HPDE6-E6E7 (cell line): ENCODE results near the gene BCAP31.
"Not testable (repeated sequence)": the region's sequence is repeated elsewhere in the genome, so short reads cannot be mapped to it uniquely, and the experiment has no call there.

ENCODE experiments used
- DNase-seq: peaks from one replicate; pipeline ENCODE4 v3.0.0; 2011; ENCODE audit warnings: missing footprints; ENCODE audit errors: extremely low spot score

The BCAP31 gene

DNA sequence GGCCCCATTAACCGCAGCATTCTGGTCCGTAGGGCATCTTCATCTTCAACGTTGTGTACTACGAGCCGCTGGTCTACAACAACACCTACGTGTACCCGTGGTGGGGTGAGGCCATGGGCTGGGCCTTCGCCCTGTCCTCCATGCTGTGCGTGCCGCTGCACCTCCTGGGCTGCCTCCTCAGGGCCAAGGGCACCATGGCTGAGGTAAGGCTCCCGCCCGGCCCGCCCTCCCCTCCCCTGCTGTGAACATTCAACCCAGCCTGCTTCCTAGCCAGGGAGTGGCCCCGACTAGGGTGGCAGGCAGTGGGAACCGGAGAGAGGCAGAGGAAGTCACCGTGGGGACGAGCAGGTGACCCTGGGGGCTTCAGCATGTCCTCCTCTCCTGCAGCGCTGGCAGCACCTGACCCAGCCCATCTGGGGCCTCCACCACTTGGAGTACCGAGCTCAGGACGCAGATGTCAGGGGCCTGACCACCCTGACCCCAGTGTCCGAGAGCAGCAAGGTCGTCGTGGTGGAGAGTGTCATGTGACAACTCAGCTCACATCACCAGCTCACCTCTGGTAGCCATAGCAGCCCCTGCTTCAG lies 29.4 kb downstream of the BCAP31 start:
- DNase-seq: no peak

- not testable (repeated sequence) for DNase-seq
These were observed 29.9 kb downstream of the BCAP31 start for GRCh38 chrX:153694256-153694655.

DNA sequence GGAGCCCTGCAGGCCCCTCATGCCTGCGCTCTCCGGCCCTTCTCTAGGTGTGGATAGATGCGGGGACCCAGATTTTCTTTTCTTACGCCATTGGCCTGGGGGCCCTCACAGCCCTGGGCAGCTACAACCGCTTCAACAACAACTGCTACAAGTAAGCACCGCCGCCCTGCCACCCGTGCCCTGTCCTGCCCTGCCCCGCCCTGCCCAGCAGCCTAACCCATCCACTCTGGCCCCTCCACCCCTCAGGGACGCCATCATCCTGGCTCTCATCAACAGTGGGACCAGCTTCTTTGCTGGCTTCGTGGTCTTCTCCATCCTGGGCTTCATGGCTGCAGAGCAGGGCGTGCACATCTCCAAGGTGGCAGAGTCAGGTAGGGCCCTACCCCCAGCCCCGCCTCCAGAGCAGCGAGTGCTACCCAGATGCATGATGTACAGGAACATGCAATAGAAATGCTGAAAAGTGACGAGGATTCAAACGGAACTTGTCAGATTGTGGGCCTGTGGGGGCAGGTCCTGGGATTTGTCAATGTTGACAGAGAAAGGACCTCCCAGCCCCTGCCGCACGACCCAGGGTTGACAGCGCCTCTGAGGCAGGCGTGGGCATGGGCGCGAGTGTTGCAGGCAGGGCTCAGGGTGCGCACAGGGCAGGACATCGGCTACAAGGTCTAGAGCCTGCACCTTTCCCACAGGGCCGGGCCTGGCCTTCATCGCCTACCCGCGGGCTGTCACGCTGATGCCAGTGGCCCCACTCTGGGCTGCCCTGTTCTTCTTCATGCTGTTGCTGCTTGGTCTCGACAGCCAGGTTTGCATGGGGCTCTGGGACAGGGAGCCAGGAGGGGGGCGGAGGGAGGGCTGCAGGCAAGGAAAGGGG lies 30.7 kb downstream of the BCAP31 start:
- no peak for DNase-seq

DNA sequence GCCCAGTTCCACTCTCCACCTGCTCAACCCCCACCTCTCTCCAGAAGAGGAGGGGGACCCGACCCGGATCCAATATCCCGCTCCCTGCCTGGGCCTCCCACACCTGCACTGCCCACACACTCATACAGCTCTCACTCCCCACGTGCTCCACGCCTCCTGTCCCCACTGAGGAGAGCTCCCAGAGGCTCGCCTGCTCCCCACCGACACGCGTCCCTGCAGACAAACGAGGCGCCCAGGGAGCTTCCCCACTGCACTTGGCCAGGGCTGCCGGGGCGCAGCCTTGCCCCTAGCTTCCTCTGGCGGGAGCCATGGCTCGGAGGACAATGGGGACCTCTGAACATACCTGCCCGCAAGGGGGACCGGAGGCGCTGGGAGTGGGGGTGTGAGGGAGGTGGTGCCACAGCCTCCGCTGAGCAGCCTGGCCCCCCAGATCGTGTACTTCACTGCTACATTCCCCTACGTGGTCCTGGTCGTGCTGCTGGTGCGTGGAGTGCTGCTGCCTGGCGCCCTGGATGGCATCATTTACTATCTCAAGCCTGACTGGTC lies 31.5 kb downstream of the BCAP31 start:
- DNase-seq: no peak

DNA sequence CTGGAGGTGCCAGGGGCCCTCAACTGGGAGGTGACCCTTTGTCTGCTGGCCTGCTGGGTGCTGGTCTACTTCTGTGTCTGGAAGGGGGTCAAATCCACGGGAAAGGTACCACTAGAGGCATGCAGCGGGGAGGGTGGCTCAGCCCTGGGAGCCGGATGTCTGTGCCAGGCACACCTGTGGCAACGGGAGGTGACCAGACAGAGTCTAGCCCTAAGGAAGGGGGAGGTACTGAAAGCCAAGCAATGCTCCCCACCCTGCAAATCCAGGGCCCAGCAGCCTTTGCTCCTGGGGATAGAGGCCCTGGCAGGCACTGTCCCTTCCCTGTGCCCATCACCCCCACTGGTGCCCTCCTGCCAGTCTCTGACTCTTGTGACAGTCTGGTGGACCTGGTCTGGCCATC lies 32.2 kb downstream of the BCAP31 start:
- no peak for DNase-seq

DNA sequence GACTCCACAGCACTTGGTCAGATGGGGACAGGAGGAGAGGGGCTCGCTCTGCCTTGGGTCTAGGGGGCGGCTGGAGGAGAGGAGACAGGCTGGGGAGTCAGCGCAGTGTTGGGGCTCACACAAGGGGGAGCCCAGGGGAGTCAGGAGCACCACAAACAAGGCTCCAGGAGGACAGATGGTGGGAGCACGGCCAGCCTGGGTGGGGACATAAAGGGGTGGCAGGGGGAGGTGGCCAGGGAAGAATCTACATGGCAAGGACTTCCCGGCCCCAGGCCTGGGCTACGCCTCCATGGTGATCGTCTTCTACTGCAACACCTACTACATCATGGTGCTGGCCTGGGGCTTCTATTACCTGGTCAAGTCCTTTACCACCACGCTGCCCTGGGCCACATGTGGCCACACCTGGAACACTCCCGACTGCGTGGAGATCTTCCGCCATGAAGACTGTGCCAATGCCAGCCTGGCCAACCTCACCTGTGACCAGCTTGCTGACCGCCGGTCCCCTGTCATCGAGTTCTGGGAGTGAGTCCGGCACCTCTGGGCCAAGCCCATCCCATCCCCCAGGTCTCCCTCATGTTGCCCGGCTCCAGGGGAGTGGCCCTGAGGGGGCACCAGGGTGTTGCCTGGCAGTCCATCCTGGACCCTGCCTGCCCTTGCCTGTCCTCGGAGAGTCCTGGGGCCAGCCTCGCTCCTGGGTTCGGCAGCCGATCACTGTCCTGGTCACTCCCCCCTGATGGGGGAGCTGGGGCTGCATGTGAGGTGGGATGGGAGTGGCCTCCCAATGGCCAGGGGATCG lies 33.0 kb downstream of the BCAP31 start:
- not testable (repeated sequence) for DNase-seq

GRCh38 chrX:153690466-153690865 lies 33.7 kb downstream of the BCAP31 start:
- DNase-seq: no peak

DNA sequence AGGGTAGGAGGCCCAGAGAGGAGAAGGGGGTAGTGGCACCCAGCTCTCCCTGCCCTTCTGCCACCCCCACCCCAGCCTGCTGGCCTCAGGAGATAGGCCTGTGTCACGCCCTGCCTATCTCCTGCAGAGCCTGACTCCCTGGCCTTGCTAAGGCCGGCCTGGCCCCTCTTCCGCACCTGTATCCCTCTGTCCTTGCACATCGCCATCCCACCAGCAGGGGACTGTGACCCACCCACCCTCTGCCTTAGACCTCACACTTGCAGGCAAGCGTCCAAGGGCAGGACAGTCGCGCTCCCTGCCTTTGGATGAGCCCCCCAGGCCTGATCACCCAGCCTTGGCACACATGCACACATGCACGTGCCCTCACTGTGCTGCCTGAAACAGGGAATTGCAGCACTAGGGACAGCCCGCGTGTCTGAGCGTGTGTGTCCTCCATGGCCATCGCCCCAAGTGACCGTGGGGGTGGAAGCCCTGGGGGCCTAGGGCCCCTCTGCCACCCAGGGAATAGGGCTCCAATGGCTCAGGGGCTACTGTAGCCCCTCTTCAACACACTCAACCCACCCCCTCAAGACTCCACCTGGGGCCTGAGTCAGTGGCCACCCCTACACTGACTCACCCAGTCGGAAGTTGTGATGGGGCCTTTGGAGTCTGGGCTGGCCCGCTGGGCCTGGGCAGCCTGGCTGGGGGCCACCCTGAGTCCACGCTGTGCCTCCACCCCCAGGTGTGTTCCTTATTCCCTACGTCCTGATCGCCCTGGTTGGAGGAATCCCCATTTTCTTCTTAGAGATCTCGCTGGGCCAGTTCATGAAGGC lies 34.3 kb downstream of the BCAP31 start:
- no peak for DNase-seq

- DNase-seq: no peak
These were observed 35.1 kb downstream of the BCAP31 start for GRCh38 chrX:153688911-153689590.

- no peak for DNase-seq
These were observed 35.7 kb downstream of the BCAP31 start for GRCh38 chrX:153688506-153688905.

- no peak for DNase-seq
These were observed 36.1 kb downstream of the BCAP31 start for GRCh38 chrX:153688071-153688470.

GRCh38 chrX:153687121-153688039 lies 36.8 kb downstream of the BCAP31 start, which contains the start of gene SLC6A8:
Gene SLC6A8 (plus strand): TSS chrX:153687926. CDS start chrX:153688575, 649 bp downstream.
- peak; percentile 56 for DNase-seq

- no peak for DNase-seq
These were observed 37.5 kb downstream of the BCAP31 start for GRCh38 chrX:153686711-153687110.

- DNase-seq: no peak
These were observed 38.2 kb downstream of the BCAP31 start for GRCh38 chrX:153685751-153686696.

DNA sequence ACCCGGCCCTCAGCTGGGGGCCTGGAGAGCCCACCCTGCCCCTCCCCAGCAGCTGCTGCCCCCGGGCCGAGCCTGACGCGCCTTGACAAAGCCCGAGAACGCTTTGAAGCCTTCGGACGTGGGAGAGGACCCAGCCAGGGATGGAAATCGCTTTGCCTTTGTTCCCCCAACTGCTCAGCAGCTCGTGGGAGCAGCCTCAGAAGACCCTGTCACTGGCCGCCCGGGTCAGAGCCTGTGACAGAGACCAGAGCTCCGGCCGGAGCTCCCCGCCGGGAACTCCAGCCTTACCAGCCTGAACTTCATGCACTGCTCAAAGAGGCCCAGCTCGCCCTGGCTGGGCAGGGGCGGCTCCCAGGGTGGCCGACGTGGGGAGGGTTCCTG lies 39.0 kb downstream of the BCAP31 start:
- no peak for DNase-seq

DNA sequence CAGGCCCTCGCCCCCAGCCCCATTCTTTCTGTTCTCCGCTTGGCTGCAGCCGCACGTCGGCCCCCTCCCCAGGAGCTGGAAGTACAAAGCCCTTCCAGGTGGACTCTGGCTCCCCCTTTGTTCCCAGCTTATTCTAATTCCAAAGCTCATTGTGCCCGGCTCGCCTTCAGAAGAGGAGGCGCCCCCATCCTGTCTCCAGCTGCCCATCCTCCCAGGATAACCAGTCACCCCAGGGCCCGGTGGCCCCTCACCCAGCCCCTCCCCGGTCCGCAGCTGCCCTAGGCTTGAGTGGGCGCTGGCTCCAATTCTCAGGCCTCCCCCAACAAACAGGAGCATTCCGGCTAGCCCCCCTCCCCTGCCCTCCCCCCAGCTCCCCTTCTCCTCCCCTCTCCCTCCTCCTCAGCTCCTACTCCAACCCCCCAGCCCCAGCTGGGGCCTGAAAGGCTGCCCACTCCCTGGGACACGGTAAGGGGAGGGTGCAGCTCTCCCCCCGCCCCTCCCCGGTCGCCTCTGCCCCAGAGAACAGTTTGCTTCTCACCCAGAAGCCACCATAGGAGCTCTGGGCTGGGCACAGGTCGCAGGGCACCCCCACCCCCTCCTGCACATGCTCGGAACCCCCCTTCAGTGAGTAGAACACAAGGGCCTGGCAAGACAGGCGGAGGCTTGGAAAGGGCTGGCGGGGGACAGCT lies 39.6 kb downstream of the BCAP31 start:
- no peak for DNase-seq

DNA sequence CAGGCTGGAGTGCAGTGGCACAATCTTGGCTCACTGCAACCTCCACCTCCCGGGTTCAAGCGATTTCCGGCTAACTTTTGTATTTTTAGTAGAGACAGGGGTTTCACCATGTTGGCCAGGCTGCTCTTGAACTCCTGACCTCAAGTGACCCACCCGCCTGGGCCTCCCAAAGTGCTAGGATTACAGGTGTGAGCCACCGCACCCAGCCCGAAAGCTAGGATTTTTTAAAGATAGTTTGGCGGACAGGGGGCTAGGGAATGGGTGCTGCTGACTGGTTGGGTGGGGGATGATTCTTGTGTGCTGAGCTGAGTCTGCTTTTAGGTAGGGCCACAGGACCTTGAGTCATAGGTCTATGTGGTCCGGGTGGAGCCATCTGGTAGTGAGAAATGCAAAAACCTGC lies 40.7 kb downstream of the BCAP31 start:
- not testable (repeated sequence) for DNase-seq

DNA sequence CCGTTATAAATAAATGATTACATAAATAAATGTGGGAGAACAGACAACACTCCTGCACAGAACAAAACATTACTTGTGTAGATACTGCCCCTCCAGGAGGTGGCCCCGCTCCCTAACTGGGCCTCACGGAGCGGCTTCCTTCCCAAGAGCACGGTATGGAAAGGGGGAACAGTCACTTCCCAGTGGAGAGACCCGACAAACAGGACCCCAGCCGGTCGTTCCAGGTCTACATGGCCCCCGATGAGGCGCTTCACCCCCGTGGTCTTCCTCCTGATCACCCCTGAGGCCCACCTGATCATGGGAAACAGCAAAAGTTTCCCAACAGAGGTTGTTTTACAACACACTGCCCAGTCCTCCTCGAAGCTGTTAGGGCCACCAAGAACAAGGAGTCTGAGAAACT lies 43.0 kb downstream of the BCAP31 start:
- DNase-seq: no peak
